ENCODE results near the gene GPS1.

GPS1 gene

DNA sequence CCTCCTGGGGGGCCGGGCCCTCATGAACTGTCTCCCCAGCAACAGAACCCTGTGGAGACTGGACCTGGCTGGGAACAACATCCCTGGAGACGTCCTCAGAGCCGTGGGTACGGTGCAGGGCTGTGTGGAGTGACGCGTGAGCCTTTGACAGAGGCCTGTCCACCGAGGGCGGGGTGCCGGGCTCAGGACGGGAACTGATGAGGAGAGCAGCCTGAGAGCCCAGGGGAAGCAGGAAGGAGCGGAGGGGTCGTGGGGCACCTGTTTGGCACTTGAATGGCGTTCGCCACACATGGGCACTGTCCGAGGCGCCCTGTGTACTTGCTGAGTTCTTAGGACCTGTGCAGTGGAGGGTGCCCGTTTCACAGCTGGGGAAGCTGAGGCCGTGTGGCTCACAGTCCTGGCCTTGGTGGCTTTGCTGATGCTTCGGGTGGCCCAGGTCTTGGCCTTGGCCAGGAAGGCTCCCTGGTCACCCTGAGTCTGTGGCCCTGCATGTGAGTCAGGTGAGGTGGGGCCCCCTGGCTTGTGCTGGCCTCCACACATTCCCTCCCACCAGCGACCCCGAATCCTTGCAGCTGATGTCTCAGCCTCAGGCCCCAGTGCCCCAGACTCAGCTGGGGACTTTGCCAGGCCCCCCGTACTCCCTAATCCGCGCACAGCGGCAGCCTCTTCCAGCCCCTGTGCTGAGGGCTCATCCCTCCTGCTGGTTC lies 26.1 kb upstream of the GPS1 start:
- intact Hi-C loops (cut with DNase I; ENCODE audit: low total_unique reads): no loop called here
- H3K4me1 ChIP-seq: peaks cover 0 to 44% (median 32%) of the 10 kb centered on the region in 4 donors
- TF ChIP-seq, protein P1, sequence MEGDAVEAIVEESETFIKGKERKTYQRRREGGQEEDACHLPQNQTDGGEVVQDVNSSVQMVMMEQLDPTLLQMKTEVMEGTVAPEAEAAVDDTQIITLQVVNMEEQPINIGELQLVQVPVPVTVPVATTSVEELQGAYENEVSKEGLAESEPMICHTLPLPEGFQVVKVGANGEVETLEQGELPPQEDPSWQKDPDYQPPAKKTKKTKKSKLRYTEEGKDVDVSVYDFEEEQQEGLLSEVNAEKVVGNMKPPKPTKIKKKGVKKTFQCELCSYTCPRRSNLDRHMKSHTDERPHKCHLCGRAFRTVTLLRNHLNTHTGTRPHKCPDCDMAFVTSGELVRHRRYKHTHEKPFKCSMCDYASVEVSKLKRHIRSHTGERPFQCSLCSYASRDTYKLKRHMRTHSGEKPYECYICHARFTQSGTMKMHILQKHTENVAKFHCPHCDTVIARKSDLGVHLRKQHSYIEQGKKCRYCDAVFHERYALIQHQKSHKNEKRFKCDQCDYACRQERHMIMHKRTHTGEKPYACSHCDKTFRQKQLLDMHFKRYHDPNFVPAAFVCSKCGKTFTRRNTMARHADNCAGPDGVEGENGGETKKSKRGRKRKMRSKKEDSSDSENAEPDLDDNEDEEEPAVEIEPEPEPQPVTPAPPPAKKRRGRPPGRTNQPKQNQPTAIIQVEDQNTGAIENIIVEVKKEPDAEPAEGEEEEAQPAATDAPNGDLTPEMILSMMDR (IDR thresholded peaks at IDR 0.05): no peak
- H3K27me3 ChIP-seq: peaks cover 0 to 28% of the 10 kb centered on the region in 2 donors
- H3K27ac ChIP-seq: no peak overlapping the region
- no peak for DNase-seq
- no peaks in the 10 kb centered on the region for H3K9me3 ChIP-seq
- peaks cover 0 to 9% (median 0%) of the 10 kb centered on the region in 3 donors for H3K36me3 ChIP-seq
- H3K4me3 ChIP-seq: no peak overlapping the region

DNA sequence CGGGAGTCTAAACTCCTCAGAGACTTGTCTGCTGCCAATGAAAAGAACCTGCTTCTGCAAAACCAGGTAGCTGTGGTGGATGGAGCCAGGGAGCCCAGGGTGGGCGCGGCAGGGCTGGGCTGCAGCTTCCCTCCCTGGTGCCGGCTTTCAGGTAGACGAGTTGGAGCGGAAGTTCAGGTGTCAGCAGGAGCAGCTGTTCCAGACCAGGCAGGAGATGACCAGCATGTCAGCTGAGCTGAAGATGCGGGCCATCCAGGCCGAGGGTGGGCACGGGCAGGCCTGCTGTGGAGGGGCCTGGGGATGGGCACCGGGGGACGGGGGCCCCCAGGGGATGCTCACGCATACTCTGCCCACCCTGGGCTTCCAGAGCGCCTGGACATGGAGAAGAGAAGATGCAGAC lies 23.5 kb upstream of the GPS1 start:
- H3K36me3 ChIP-seq: peaks cover 0 to 9% (median 0%) of the 10 kb centered on the region in 3 donors
- H3K27ac ChIP-seq: no peak overlapping the region
- peaks cover 0 to 37% (median 30%) of the 10 kb centered on the region in 4 donors for H3K4me1 ChIP-seq
- no peaks in the 10 kb centered on the region for H3K9me3 ChIP-seq
- DNase-seq: no peak
- intact Hi-C loops (cut with DNase I; ENCODE audit: low total_unique reads): no loop called here
- TF ChIP-seq, protein P1 (IDR thresholded peaks at IDR 0.05): no peak
- peaks cover 0 to 47% of the 10 kb centered on the region in 2 donors for H3K27me3 ChIP-seq
- H3K4me3 ChIP-seq: no peak overlapping the region

DNA sequence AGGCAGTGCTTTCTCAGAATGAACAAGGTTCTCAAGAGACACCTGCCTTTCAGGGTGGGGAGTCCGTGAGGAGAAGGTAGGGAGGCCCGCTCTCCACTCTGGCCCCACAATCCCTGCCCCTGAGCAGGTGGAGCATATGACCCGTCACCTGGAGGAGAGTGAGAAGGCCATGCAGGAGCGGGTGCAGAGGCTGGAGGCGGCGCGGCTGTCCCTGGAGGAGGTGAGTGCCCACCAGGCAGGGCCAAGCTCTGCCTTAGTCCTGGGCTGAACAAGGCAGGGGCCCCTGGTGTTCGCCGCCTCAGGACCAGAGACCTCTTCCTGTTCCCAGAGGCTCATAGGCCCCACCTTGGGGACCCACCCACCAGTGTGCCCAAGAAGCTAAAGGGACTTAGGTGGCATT lies 22.7 kb upstream of the GPS1 start:
- Histone ChIP-seq H3K27me3 (peaks cover 0 to 53% of the 10 kb centered on the region in 2 donors), H3K27ac (no peak overlapping the region), H3K36me3 (peaks cover 0 to 9% (median 0%) of the 10 kb centered on the region in 3 donors), H3K4me1 (peaks cover 0 to 31% (median 25%) of the 10 kb centered on the region in 4 donors), H3K4me3 (no peak overlapping the region), H3K9me3 (no peaks in the 10 kb centered on the region)
- intact Hi-C loops (cut with DNase I; ENCODE audit: low total_unique reads): no loop called here
- no peak for DNase-seq
- TF ChIP-seq, protein P1 (IDR thresholded peaks at IDR 0.05): no peak

- TF ChIP-seq, protein P1 (IDR thresholded peaks at IDR 0.05): no peak
- Histone ChIP-seq H3K27ac (no peak overlapping the region), H3K36me3 (peaks cover 0 to 9% (median 0%) of the 10 kb centered on the region in 3 donors), H3K27me3 (peaks cover 0 to 53% of the 10 kb centered on the region in 2 donors), H3K4me1 (peaks cover 0 to 27% (median 21%) of the 10 kb centered on the region in 4 donors), H3K9me3 (no peaks in the 10 kb centered on the region), H3K4me3 (no peak overlapping the region)
- no peak for DNase-seq
- intact Hi-C loops (cut with DNase I; ENCODE audit: low total_unique reads): no loop called here
Observed at GRCh38 chr17:82029391-82029790, 22.3 kb upstream of the GPS1 start.

DNA sequence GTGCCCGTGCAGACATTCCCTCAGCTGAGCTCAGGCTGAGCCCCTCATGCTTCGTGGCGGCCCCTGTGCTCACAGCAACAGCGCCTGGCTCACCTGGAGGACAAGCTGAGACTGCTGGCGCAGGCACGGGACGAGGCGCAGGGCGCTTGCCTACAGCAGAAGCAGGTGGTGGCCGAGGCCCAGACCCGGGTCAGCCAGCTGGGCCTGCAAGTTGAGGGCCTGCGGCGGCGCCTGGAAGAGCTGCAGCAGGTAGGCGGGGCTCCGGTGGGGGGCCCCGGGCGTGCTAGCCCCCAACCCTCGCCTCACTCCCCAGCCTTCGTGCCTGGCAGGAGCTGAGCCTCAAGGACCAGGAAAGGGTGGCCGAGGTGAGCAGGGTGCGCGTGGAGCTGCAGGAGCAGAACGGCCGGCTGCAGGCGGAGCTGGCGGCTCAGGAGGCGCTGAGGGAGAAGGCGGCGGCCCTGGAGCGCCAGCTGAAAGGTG lies 21.7 kb upstream of the GPS1 start:
- intact Hi-C loops (cut with DNase I; ENCODE audit: low total_unique reads): loop anchor here (2.0 kb wide), 1 partner anchor 123 kb away; no protein-coding TSS in a partner anchor
- Histone ChIP-seq H3K27me3 (peaks cover 0 to 53% of the 10 kb centered on the region in 2 donors), H3K9me3 (no peaks in the 10 kb centered on the region), H3K27ac (no peak overlapping the region), H3K4me3 (peak overlapping the region in 1 of 2 donors; percentile 53), H3K36me3 (peaks cover 0 to 9% (median 3%) of the 10 kb centered on the region in 3 donors), H3K4me1 (peaks cover 0 to 24% (median 20%) of the 10 kb centered on the region in 4 donors)
- DNase-seq: no peak
- TF ChIP-seq, protein P1 (IDR thresholded peaks at IDR 0.05): no peak

All from tibial artery (tissue), 4 donors.